Measurements from ENCODE around the gene ST7L. TPM values are rescaled to one million over a fixed set of nuclear protein-coding genes. Genes with fewer than 3 reads are reported as not detected.
A peak's percentile ranks its signal among the peaks of the same experiment; 100 is the strongest.

Gene ST7L
- total RNA-seq, 1 experiment from 2014 or later: 11.2 TPM

DNA sequence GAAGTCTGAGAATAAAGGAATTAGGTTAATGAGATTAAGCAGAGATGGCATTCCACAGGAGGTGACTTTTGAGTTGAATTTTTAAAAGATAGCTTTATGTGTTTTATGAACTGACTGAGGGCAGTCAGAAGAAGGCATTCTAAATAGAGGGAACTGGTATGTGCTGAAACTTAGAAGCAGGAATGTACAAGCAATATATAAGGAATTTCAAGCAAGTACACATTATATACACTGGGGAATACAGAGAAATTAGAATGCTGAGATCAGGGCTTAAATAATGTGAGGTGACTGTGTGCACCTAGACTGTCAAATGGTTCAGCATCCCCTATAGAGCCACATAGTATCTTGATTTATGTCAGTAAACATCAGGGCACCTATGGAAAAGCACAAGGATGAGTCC is 90.9 kb downstream of the ST7L start:
- no peak for DNase-seq (ENCODE audit: low read depth)
- in situ Hi-C loops (cut with HindIII; ENCODE audit: low pct_unique_long_range_greater_than_20kb, low sequenced_read_pairs): no loop called here

DNA sequence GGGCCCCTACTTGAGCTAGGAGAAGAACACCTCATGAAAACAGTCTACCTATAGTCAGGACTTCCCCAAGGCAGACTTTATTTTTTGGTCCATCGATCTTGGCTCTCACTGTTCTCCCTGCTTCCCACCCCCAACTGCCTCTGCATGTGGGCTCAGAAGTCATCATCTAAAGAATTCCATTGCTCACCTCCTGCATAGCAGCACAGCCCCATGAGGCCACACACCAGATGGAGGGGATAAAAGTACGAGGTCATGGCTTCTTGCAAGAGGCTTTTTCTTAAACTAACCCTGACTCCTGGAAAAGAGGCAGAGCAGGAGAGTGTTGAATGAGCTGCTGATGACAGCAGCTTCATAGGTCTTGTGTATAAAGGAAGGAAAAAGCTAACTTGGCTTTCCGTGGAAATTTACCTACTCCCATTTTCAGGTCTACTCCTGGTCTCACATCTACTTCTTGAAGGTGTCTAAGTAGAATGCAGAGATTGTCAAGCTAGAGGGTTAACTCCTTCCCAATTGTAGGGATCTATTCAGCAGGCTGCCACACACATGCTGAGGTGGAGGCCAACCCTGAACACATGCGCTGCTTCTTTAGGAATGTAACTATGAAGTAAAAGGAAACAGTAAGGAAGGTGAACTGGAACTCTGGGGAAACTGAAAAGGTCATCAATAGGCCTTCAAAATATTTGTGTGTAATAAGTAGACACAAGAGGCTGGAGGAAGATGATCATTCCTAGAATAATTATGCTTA is 91.5 kb downstream of the ST7L start:
- in situ Hi-C loops (cut with HindIII; ENCODE audit: low pct_unique_long_range_greater_than_20kb, low sequenced_read_pairs): no loop called here
- peak; percentile 44 for DNase-seq (ENCODE audit: low read depth)

GRCh38 chr1:112524986-112525385 is 94.0 kb downstream of the ST7L start:
- in situ Hi-C loops (cut with HindIII; ENCODE audit: low pct_unique_long_range_greater_than_20kb, low sequenced_read_pairs): no loop called here
- DNase-seq (ENCODE audit: low read depth): no peak

DNA sequence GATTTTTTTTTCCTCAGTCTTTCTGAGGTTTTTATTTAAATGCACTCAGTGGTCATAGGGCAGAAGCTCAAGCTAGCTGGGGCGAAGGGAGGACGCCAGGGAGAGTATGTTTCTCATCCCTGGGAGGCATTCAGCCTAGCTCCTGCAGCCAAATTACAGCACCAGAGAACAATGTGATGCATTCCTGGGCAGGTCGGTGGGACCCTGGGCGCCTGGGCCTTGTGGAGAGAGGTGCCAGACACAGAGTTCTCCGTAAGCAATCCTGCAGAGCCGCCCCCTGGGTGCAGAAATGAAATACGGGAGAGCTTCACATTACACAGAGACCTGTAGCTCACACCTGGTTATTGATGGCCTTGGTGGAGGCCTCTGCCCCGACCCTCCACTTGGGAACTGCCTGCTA is 94.7 kb downstream of the ST7L start:
- no peak for DNase-seq (ENCODE audit: low read depth)
- in situ Hi-C loops (cut with HindIII; ENCODE audit: low pct_unique_long_range_greater_than_20kb, low sequenced_read_pairs): no loop called here

GRCh38 chr1:112522621-112523020 is 96.3 kb downstream of the ST7L start:
- in situ Hi-C loops (cut with HindIII; ENCODE audit: low pct_unique_long_range_greater_than_20kb, low sequenced_read_pairs): no loop called here
- DNase-seq (ENCODE audit: low read depth): peak; percentile 55

GRCh38 chr1:112520166-112520565 is 98.8 kb downstream of the ST7L start:
- no peak for DNase-seq (ENCODE audit: low read depth)
- in situ Hi-C loops (cut with HindIII; ENCODE audit: low pct_unique_long_range_greater_than_20kb, low sequenced_read_pairs): no loop called here

DNA sequence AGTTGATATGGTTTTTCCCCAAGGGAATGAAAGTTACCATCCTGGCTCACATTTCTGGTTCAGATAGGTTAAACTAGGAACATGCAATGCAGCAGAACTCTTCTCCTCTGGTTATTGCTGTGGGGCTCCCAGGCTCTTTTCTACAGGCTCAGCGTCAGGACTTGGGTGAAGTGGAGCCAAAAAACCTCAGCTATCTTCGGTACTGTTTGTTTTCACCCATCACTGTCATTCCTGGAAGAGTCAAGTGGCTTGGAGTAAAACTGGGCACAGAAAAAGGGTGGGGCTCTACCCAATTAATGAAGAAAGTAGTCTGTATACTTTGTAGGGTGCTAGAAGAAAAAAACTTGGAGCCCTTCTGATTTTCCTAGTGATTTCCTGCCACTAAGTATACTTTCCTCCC is 100.8 kb downstream of the ST7L start:
- DNase-seq (ENCODE audit: low read depth): no peak
- in situ Hi-C loops (cut with HindIII; ENCODE audit: low pct_unique_long_range_greater_than_20kb, low sequenced_read_pairs): no loop called here

DNA sequence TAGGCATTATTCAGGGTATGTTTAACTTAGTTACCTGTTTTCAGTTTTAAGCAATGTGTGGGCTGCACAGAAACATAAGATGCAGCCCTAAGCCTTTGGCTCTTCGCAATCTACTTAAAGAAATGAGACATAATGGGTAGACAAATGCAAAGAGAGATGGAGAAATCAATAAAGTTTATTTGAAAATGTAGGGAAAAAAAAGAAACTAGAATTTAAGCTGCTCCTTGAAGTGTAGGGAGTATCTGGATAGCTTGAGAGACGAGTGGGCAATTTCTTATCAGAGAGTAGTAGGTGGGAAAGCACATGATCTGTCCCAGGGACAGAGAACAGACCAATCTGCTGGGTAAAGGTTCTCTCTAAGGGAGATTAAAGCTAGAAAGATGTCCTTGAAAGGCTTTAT is 101.3 kb downstream of the ST7L start:
- DNase-seq (ENCODE audit: low read depth): no peak
- in situ Hi-C loops (cut with HindIII; ENCODE audit: low pct_unique_long_range_greater_than_20kb, low sequenced_read_pairs): no loop called here

DNA sequence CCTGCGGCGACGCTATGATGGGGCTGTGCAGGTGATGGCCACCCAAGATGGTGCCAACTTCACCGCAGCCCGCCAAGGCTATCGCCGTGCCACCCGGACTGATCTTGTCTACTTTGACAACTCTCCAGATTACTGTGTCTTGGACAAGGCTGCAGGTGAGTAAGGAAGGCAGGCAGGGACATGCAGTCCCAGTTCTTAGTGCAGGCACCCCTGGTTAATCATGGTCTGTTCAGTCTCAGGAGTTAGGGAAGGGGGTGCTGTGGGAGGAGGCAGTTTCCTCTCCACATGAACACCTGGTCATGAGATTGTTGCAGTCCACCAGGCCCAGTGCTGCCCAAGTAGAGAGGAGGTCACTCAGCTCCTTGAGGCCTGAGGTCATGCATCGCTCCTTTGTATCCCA is 101.7 kb downstream of the ST7L start:
- DNase-seq (ENCODE audit: low read depth): no peak
- in situ Hi-C loops (cut with HindIII; ENCODE audit: low pct_unique_long_range_greater_than_20kb, low sequenced_read_pairs): no loop called here

GRCh38 chr1:112516141-112516540 is 102.8 kb downstream of the ST7L start:
- in situ Hi-C loops (cut with HindIII; ENCODE audit: low pct_unique_long_range_greater_than_20kb, low sequenced_read_pairs): no loop called here
- DNase-seq (ENCODE audit: low read depth): no peak

GRCh38 chr1:112515311-112516009 is 103.5 kb downstream of the ST7L start:
- in situ Hi-C loops (cut with HindIII; ENCODE audit: low pct_unique_long_range_greater_than_20kb, low sequenced_read_pairs): no loop called here
- DNase-seq (ENCODE audit: low read depth): peak; percentile 68

DNA sequence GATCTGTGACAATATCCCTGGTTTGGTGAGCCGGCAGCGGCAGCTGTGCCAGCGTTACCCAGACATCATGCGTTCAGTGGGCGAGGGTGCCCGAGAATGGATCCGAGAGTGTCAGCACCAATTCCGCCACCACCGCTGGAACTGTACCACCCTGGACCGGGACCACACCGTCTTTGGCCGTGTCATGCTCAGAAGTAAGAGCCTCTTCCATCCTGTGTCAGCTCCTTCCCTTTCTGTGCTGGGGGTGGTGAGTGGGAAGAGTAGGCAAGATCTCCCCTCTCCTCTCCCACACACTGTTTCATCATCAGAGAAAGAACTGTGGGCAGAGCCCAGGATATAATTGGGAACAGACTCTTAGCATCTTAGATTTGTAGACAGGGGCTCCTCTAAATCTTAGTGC is 104.0 kb downstream of the ST7L start:
- in situ Hi-C loops (cut with HindIII; ENCODE audit: low pct_unique_long_range_greater_than_20kb, low sequenced_read_pairs): no loop called here
- DNase-seq (ENCODE audit: low read depth): no peak

DNA sequence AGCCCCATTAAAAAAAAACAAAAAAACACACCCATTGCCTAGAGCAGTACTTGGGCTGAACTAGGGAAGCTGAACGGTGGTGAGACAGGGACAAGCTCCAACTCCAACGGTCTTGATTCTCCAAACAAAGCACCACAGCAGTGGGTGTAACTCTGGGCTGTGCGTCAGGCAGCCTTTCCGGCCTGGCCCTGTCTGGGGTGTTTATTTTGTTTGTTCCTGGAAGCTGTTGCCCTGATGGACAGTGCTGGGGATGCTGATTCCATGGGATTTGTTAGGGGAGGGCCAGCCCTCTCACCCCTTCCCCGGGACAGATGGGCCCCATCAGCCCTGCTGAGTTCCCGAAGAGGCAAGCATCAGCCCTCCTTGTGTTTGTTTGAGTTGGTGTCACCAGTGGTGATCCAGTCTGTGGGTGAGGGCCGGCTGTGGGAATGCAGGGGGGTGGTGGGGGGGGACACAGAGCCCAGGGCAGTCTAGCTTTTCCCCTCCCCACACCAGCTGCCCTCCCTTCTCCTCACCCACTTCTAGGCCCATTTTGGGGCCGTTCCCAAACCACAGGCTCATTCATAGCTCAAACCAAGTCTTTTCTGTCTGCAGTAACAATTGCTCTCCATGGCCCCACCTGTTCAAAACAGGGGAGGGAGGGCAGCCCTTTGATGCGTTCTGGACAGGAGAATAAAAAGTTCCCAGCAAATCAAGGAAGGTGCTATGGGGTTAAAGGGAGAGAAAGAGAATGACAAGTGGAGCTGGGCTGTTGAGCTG is 105.7 kb downstream of the ST7L start:
- in situ Hi-C loops (cut with HindIII; ENCODE audit: low pct_unique_long_range_greater_than_20kb, low sequenced_read_pairs): no loop called here
- DNase-seq (ENCODE audit: low read depth): no peak

- in situ Hi-C loops (cut with HindIII; ENCODE audit: low pct_unique_long_range_greater_than_20kb, low sequenced_read_pairs): no loop called here
- no peak for DNase-seq (ENCODE audit: low read depth)
These were observed 107.0 kb downstream of the ST7L start for GRCh38 chr1:112511897-112512296.

GRCh38 chr1:112510340-112510739 is 108.6 kb downstream of the ST7L start:
- in situ Hi-C loops (cut with HindIII; ENCODE audit: low pct_unique_long_range_greater_than_20kb, low sequenced_read_pairs): no loop called here
- DNase-seq (ENCODE audit: low read depth): no peak

DNA sequence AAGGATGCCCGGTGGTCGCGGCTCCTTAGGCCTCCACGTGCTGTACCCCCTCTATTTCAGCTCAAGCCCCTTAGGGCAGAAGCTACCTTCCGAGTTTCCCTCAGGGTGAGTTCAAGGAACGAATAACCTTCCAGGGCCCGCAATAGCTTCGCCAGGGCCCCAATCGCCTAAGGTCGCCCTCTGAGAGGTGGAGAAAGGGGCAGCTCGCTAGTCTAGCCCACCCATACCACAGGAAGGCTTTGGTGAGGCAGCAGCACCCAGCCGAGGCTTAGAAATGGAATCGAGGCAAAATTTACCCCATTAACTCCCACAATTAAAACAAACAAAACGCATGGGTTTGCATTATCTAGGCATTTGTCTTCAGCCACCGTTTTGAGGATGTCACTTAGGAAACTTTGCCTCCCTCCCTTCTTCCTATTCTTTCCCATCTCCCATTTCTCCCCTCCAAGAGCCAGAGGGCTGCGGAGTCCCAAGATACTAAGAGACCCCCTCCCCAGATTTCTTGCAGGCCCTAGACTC is 109.2 kb downstream of the ST7L start:
- no peak for DNase-seq (ENCODE audit: low read depth)
- in situ Hi-C loops (cut with HindIII; ENCODE audit: low pct_unique_long_range_greater_than_20kb, low sequenced_read_pairs): no loop called here

GRCh38 chr1:112509005-112509659 is 109.8 kb downstream of the ST7L start:
- DNase-seq (ENCODE audit: low read depth): no peak
- in situ Hi-C loops (cut with HindIII; ENCODE audit: low pct_unique_long_range_greater_than_20kb, low sequenced_read_pairs): no loop called here

- DNase-seq (ENCODE audit: low read depth): no peak
- in situ Hi-C loops (cut with HindIII; ENCODE audit: low pct_unique_long_range_greater_than_20kb, low sequenced_read_pairs): no loop called here
These were observed 110.5 kb downstream of the ST7L start, which contains the start of gene WNT2B for GRCh38 chr1:112508278-112509004. Gene WNT2B (plus strand): TSS chr1:112508965. CDS start chr1:112509263, 298 bp downstream.

Data from Caki2 (cell line).